GM18907 (cell line): Measurements from ENCODE around the gene MAPK12.

Experiments used
- ATAC-seq: cut with Tn5 transposase; IDR thresholded peaks from one replicate; pipeline ENCODE4 v1.9.1; 2021; ENCODE audit warnings: mild to moderate bottlenecking, moderate library complexity; ENCODE audit not compliant: unreplicated experiment

Gene MAPK12

GRCh38 chr22:50261615-50262459 lies at the start of gene MAPK12:
Gene MAPK12 (minus strand): TSS chr22:50261683. CDS start chr22:50261509, 174 bp downstream.
- no peak for ATAC-seq

GRCh38 chr22:50310949-50311444 lies 49.5 kb upstream of the MAPK12 start:
- ATAC-seq = no peak

GRCh38 chr22:50310031-50310722 lies 48.7 kb upstream of the MAPK12 start:
- no peak for ATAC-seq

DNA sequence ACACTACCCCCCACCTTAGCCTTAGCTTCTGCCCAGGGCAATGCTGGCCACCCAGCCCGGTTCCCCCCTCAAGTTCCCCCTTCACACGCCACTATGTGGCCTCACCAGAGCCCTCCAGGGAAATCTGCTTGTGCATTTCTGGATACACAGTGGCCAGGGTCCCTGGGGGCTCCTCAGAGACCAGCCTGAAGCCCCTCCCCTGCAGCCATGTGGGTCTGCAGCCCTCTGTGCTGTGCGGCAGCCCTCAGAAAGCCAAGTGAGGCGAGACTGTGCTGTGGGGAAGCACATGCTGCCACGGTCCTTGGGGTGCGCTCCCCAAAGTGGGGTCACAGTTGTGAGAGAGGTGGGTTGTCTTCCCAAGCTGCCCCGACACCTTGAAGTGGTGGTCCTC lies 48.1 kb upstream of the MAPK12 start:
- ATAC-seq = no peak

GRCh38 chr22:50308986-50309600 lies 47.6 kb upstream of the MAPK12 start:
- no peak for ATAC-seq

DNA sequence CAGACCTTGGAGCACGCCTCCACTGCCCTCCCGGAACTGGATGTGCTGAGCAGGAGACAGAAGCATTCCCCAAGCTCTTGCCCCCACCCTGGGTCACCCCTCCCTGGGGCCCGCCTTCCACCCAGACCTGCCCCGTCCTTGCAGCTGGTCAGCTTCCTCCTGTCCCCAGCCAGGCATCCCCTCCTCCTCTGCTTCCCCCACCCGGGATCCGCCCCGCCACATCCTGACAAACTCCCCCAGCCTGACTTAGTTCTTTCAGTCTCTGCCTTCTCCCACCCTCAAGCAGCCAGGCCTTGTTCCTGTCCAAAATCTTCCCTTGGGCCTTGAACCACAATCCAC lies 47.1 kb upstream of the MAPK12 start:
- no peak for ATAC-seq

DNA sequence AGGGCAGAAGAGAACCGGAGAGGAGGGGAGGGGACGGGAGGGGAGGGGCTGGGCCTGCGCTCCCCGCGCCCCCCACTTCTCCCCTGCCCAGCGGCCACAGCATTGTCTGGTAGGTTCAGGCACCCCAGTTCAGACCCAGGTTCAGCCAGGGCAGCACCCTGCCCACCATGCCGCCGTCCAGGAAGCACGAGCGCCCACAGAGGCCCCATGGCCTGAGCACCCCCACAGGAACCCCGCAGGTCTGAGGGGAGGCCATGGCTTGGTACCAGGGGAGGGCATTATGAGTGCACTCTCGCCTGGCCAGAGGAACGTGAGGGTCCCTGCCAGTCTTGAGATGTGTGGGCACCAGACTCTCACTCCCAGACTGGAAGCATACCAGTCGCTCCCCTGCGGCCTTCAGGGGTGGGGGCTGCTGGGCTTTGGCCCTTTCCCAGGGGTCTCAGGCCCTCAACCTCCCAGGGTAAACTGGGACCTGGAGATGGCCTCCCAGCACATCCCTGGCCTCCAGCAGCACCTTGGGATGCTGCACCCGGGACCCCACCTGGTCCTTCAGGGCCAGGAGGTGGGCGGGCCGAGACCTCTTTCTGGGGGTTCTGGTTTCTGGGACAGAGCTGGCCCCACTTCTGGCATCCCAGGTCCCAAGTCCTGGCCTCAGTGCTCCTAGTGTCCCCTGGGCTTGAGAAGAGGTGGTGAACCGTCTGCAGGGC lies 46.6 kb upstream of the MAPK12 start:
- no peak for ATAC-seq

- ATAC-seq = no peak
Observed at GRCh38 chr22:50306753-50307749, 45.6 kb upstream of the MAPK12 start, which contains the start of gene PLXNB2. Gene PLXNB2 (minus strand): TSS chr22:50307646. CDS start chr22:50290584, 17,062 bp downstream.

- ATAC-seq = peak; percentile 33
Observed at GRCh38 chr22:50305923-50306566, 44.6 kb upstream of the MAPK12 start.

- ATAC-seq = no peak
Observed at GRCh38 chr22:50305393-50305922, 44.0 kb upstream of the MAPK12 start.

GRCh38 chr22:50304528-50305392 lies 43.3 kb upstream of the MAPK12 start:
- no peak for ATAC-seq

DNA sequence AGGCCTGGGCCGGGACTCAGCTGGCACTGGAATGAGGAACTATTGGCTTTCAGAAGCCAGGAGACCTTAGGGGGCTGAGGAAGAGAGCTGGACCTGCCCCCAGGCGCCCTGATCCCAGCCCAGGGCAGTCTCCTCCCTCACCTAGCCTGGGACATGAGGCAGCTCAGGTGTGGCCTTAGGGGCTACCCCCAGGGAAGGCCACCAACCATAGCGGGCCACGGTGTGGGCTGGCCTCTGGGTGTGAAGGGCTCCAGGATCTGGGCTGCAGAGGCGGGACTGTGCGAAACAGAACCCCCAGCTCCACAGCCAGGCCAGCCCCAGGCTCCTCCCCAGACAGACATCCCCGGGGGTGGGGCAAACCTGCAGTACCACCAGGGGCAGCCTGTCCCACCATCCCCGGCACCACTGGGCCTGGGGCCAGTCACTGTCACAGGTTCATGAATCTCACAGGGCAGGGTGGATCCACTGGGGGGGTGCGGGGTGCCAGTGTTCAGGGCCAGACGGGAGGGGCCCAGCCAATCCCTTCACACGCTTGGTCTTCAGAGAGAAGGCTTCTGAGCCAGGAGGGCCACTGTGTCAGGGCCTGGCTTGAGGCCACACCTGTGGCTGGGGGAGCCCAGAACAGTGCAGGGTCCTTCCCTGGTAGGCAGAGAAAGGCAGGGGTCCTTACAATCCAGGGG lies 42.5 kb upstream of the MAPK12 start:
- ATAC-seq = no peak

DNA sequence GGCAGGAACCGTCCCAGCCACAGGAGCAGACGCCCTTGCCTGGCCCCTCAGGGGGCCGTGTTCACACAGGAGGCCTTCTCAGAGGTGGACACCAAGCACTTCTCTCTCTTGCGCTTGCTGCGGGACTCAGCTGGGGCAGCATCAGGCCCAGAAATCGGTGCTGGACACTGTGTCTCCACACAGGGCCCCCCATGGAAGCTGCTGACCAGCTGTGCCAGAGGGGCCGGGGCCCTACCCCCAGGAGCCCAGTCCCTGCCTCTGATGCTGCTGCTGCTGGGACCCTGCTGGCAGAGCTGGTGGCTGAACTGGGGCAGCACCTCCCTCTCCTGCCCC lies 42.0 kb upstream of the MAPK12 start:
- ATAC-seq = no peak

GRCh38 chr22:50302564-50302963 lies 41.1 kb upstream of the MAPK12 start:
- no peak for ATAC-seq

- no peak for ATAC-seq
Observed at GRCh38 chr22:50302041-50302541, 40.6 kb upstream of the MAPK12 start.

DNA sequence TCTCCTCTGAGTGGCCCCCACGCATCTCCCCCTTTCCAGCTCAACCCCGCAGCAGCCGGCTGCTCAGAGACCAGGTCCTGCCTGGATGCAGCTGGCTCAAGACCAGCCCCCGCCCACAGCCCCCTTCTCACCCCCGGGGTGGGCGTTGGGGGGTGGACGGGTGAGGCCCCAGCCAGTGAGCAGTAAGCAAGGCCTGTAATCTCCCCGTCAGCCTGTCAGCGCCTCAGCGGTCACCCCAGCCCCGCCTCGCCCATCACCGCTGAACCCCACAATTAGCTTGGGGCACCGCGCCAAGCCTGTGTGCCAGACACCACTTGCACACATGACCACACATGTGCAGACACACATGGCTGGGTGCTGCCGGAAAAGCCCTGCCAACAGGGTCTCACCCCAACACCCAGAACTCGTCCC lies 40.1 kb upstream of the MAPK12 start:
- ATAC-seq = no peak

DNA sequence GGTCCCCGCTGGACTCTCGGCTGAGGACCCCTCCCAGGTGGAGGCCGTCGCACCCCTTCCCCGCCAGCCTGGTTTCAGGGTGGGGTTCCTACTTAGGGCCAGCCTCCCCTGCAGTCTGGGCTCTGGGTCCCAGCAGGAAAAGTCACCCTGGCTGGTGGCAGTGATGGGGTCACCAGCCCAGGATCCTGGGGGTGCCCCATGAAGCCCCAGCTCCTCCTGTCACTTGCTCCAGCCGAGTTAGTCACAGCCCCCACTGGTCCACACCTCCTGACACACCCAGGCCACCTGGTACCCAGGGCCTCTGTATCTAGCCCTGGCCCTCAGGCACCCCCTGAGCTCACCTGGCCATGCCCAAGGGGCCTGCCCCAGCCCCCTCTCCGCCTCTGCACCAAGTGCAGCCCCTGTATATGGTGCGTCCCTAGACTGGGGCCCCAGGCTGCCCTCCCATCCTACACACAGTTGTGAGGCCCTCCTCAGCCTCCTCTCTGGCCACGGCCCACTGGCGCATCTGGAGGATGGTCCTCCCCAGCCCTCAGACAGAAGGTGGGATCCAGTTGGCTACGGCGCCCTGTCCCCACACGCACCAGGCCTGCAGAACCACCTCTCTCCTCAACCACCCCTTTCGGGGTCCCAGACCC lies 39.3 kb upstream of the MAPK12 start:
- no peak for ATAC-seq
